K562 (cell line): Measurements from ENCODE around the gene PPP1R10. TPM values are rescaled to one million over a fixed set of nuclear protein-coding genes. Genes with fewer than 3 reads are reported as not detected.

Experiments
- CEBPB ChIP-seq: fragments of 450-650 bp; IDR thresholded peaks from 2 replicates; pipeline ENCODE4 v1.6.1; 2016; ENCODE audit warnings: missing genetic modification characterization, missing compliant biosample characterization
- FIP1L1 ChIP-seq: fragments of 200-400 bp; formaldehyde crosslinking; IDR thresholded peaks from 2 replicates; pipeline ENCODE4 v1.6.1; 2018; ENCODE audit warnings: mild to moderate bottlenecking, low read depth, low read length; ENCODE audit not compliant: poor library complexity, severe bottlenecking
- HDAC1 ChIP-seq, 2 experiments: fragments of 450-650 bp; IDR thresholded peaks; 2 replicates each; pipeline ENCODE4 v1.6.1; 2016 to 2017; ENCODE audit warnings: inconsistent platforms in 1 of 2, mild to moderate bottlenecking in 1 of 2, moderate library complexity in 1 of 2
- MTA3 ChIP-seq: fragments of 450-650 bp; formaldehyde crosslinking; IDR thresholded peaks from 2 replicates; pipeline ENCODE4 v1.6.1; 2017; ENCODE audit warnings: mild to moderate bottlenecking, borderline replicate concordance
- POLR2A ChIP-seq: fragments of 450-650 bp; conservative IDR thresholded peaks from 2 replicates; pipeline ENCODE4 v1.6.1; 2016
- POLR2AphosphoS2 ChIP-seq: IDR thresholded peaks from 2 replicates; pipeline ENCODE4 v1.6.1; 2012; ENCODE audit warnings: low read length, improper control_type of control experiment
- ZNF318 ChIP-seq, 2 experiments: fragments of 450-650 bp; IDR thresholded peaks; 2 replicates each; pipeline ENCODE4 v1.6.1; 2016; ENCODE audit warnings: mild to moderate bottlenecking in 2 of 2, borderline replicate concordance in 1 of 2, low read depth in 1 of 2, moderate library complexity in 1 of 2
- ZNF445 ChIP-seq: fragments of 250-450 bp; sonication (Bioruptor Pico); IDR thresholded peaks from 2 replicates; pipeline ENCODE4 v1.4.0; 2020; ENCODE audit warnings: low read depth, mild to moderate bottlenecking, moderate library complexity
- polyA plus RNA-seq, 8 experiments: library from polyadenylated mRNA; depleted of rRNA in 4 of 8; stranded (reverse) in 5 of 8; unstranded in 3 of 8; fragments of >200 nt; fragmentation: Nextera tagmentation in 2 of 8; fragmentation: Illumina TruSeq in 1 of 8; extraction: Ambion mirVana in 2 of 8; extraction: Trizol in 1 of 8; gene quantifications; 2 replicates each; pipeline versions ENCODE4 v1.2.1 to v1.2.3, GENCODE V29; 2011 to 2014; ENCODE audit warnings: inconsistent platforms in 1 of 8, missing spikeins in 1 of 8
- total RNA-seq, 7 experiments: library from RNA; depleted of rRNA in 6 of 7; stranded (reverse); fragments of >200 nt in 6 of 7; fragmentation: Illumina TruSeq in 2 of 7; extraction: Trizol in 2 of 7; gene quantifications; 2 replicates each; pipeline versions ENCODE4 v1.2.1 to v1.2.3, GENCODE V29; 2011 to 2021; ENCODE audit warnings: low replicate concordance in 1 of 7
- TF ChIP-seq, protein P1 (sequence below): fragments of 450-650 bp; IDR thresholded peaks from 2 replicates; pipeline ENCODE4 v1.6.1; 2016; ENCODE audit warnings: low read depth, mild to moderate bottlenecking, moderate library complexity
- TF ChIP-seq, protein P2 (sequence below), 2 experiments: fragments of 150-350 bp in 1 of 2; IDR thresholded peaks; 2 replicates each; pipeline ENCODE4 v1.6.1; 2012 to 2016; ENCODE audit warnings: low read depth in 2 of 2, low read length in 2 of 2, mild to moderate bottlenecking in 1 of 2, moderate library complexity in 1 of 2

The PPP1R10 gene
- total and polyA plus RNA-seq, 9 of the 15 experiments (the other 6 are each of a cell fraction or from before 2014, with no cell fraction given): 14.1 to 65.5 (median 32.6) TPM

- TF ChIP-seq, protein P1, sequence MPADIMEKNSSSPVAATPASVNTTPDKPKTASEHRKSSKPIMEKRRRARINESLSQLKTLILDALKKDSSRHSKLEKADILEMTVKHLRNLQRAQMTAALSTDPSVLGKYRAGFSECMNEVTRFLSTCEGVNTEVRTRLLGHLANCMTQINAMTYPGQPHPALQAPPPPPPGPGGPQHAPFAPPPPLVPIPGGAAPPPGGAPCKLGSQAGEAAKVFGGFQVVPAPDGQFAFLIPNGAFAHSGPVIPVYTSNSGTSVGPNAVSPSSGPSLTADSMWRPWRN: no peak; the same call in 1 of the 2 replicates
- no peak for TF ChIP-seq FIP1L1
- TF ChIP-seq ZNF318 (IDR thresholded peaks at IDR 0.05; ENCODE audit: borderline replicate concordance in 1 of 2, low read depth in 1 of 2): 0 out of 4 replicates have a peak, but pooled peaks of 1 of the 2 experiments have one; percentile 8
- TF ChIP-seq HDAC1 (IDR thresholded peaks at IDR 0.05): 0 out of 4 replicates have a peak, but pooled peaks of 1 of the 2 experiments have one; percentile 11
- TF ChIP-seq, protein P2, sequence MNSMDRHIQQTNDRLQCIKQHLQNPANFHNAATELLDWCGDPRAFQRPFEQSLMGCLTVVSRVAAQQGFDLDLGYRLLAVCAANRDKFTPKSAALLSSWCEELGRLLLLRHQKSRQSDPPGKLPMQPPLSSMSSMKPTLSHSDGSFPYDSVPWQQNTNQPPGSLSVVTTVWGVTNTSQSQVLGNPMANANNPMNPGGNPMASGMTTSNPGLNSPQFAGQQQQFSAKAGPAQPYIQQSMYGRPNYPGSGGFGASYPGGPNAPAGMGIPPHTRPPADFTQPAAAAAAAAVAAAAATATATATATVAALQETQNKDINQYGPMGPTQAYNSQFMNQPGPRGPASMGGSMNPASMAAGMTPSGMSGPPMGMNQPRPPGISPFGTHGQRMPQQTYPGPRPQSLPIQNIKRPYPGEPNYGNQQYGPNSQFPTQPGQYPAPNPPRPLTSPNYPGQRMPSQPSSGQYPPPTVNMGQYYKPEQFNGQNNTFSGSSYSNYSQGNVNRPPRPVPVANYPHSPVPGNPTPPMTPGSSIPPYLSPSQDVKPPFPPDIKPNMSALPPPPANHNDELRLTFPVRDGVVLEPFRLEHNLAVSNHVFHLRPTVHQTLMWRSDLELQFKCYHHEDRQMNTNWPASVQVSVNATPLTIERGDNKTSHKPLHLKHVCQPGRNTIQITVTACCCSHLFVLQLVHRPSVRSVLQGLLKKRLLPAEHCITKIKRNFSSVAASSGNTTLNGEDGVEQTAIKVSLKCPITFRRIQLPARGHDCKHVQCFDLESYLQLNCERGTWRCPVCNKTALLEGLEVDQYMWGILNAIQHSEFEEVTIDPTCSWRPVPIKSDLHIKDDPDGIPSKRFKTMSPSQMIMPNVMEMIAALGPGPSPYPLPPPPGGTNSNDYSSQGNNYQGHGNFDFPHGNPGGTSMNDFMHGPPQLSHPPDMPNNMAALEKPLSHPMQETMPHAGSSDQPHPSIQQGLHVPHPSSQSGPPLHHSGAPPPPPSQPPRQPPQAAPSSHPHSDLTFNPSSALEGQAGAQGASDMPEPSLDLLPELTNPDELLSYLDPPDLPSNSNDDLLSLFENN (IDR thresholded peaks at IDR 0.05; ENCODE audit: low read depth in 2 of 2, low read length in 2 of 2): peak in 1 of 2 experiments; percentile 26; a peak in 1 of 4 replicates
- peak; percentile 95 for TF ChIP-seq POLR2AphosphoS2
- TF ChIP-seq POLR2A: peak; percentile 92
- no peak for TF ChIP-seq CEBPB
- peak; percentile 85 for TF ChIP-seq MTA3
- 0 out of 2 replicates have a peak, but pooled peaks have one; percentile 8 for TF ChIP-seq ZNF445 (CRISPR knock-in tag)
Observed at GRCh38 chr6:30615958-30616810, 859 bp downstream of the PPP1R10 start (continued).
